SU-DHL-6 (cell line): Measurements from ENCODE around the gene TSPAN4.

Source experiments
- H2AFZ ChIP-seq: fragments of 200-600 bp; sonication (generic); 2 replicates; pipeline ENCODE4 v1.6.1; 2014; ENCODE audit warnings: low read depth, mild to moderate bottlenecking, moderate library complexity, mixed read lengths, antibody characterized with exemption, low read length; ENCODE audit not compliant: severe bottlenecking
- H3F3A ChIP-seq: fragments of 200-600 bp; shearing (Covaris generic); 2 replicates; pipeline ENCODE4 v1.6.0; 2016; ENCODE audit warnings: antibody characterized with exemption, mild to moderate bottlenecking; ENCODE audit not compliant: insufficient read depth
- H3K27ac ChIP-seq: fragments of 200-600 bp; sonication (generic); 2 replicates; pipeline ENCODE4 v1.5.1; 2016; ENCODE audit warnings: low read depth, mild to moderate bottlenecking, low read length, moderate library complexity, mixed read lengths
- H3K27me3 ChIP-seq: fragments of 200-600 bp; sonication (generic), shearing (Covaris generic); 2 replicates; pipeline ENCODE4 v1.6.0; 2014; ENCODE audit warnings: mild to moderate bottlenecking, low read length
- H3K36me3 ChIP-seq: fragments of 200-600 bp; sonication (generic); 2 replicates; pipeline ENCODE4 v1.6.1; 2014; ENCODE audit warnings: mild to moderate bottlenecking, low read length, mixed read lengths
- H3K4me2 ChIP-seq: fragments of 300-600, 200-600 bp; shearing (Covaris generic), sonication (generic); 2 replicates; pipeline ENCODE4 v1.6.0; 2014; ENCODE audit warnings: low read length, low read depth, mild to moderate bottlenecking; ENCODE audit not compliant: poor library complexity, severe bottlenecking
- H3K4me3 ChIP-seq: fragments of 200-600 bp; sonication (generic); 2 replicates; pipeline ENCODE4 v1.5.1; 2014; ENCODE audit warnings: antibody characterized with exemption, low read length, mild to moderate bottlenecking, mixed read lengths; ENCODE audit not compliant: insufficient read depth, poor library complexity, severe bottlenecking
- H3K79me2 ChIP-seq: fragments of 200-600 bp; sonication (generic); 2 replicates; pipeline ENCODE4 v1.6.1; 2014; ENCODE audit warnings: mild to moderate bottlenecking, low read length, moderate library complexity; ENCODE audit not compliant: insufficient read depth
- H3K9ac ChIP-seq: fragments of 200-600 bp; sonication (generic); 2 replicates; pipeline ENCODE4 v1.7.0; 2014; ENCODE audit warnings: mild to moderate bottlenecking, low read length
- H3K9me2 ChIP-seq: fragments of 200-600 bp; sonication (generic); replicated peaks from 2 replicates; pipeline ENCODE4 v1.6.1; 2014; ENCODE audit warnings: low read length; ENCODE audit not compliant: insufficient read depth
- H3K9me3 ChIP-seq: fragments of 200-600 bp; sonication (generic); 2 replicates; pipeline ENCODE4 v1.6.1; 2014; ENCODE audit warnings: low read length, mixed read lengths; ENCODE audit not compliant: insufficient read depth
- H4K20me1 ChIP-seq: fragments of 200-600 bp; sonication (generic); 2 replicates; pipeline ENCODE4 v1.6.1; 2014; ENCODE audit warnings: low read depth, mild to moderate bottlenecking, antibody characterized with exemption, low read length, moderate library complexity, mixed read lengths
- CTCF ChIP-seq: fragments of 200-600 bp; sonication (generic); IDR thresholded peaks from one replicate; pipeline ENCODE4 v1.5.1; 2017; ENCODE audit warnings: antibody characterized with exemption, mild to moderate bottlenecking, low read length, moderate library complexity; ENCODE audit not compliant: insufficient read depth, poor library complexity, severe bottlenecking
- EZH2phosphoT487 ChIP-seq: fragments of 200-600 bp; sonication (generic), shearing (Covaris generic); conservative IDR thresholded peaks from 2 replicates; pipeline ENCODE4 v1.6.1; 2018; ENCODE audit warnings: mild to moderate bottlenecking, antibody characterized with exemption, low read length, moderate library complexity, mixed read lengths

Gene TSPAN4

GRCh38 chr11:839280-839623 lies 3.4 kb upstream of the TSPAN4 start:
- Histone ChIP-seq H3K4me3 (no peak overlapping the region), H3F3A (no peaks in the 10 kb centered on the region), H3K9me2 (no peaks in the 10 kb centered on the region), H3K9ac (no peak overlapping the region), H4K20me1 (peaks cover 6% of the 10 kb centered on the region; the same call in 1 of the 2 replicates), H3K4me2 (no peak overlapping the region), H3K9me3 (no peaks in the 10 kb centered on the region), H3K79me2 (peaks cover 19% of the 10 kb centered on the region), H3K27me3 (no peaks in the 10 kb centered on the region), H2AFZ (no peak overlapping the region), H3K27ac (no peak overlapping the region), H3K36me3 (no peaks in the 10 kb centered on the region)
- TF ChIP-seq CTCF (no peak), EZH2phosphoT487 (no peak)

- Histone ChIP-seq H3K27ac (no peak overlapping the region), H3K9me3 (no peaks in the 10 kb centered on the region), H3K79me2 (peaks cover 19% of the 10 kb centered on the region), H3F3A (no peaks in the 10 kb centered on the region), H3K27me3 (no peaks in the 10 kb centered on the region), H2AFZ (no peak overlapping the region), H3K9ac (peak overlapping the region; percentile 79; the same call in 1 of the 2 replicates), H4K20me1 (peaks cover 6% of the 10 kb centered on the region; the same call in 1 of the 2 replicates), H3K9me2 (no peaks in the 10 kb centered on the region), H3K4me3 (no peak overlapping the region), H3K4me2 (no peak overlapping the region), H3K36me3 (no peaks in the 10 kb centered on the region)
- TF ChIP-seq CTCF, result no peak
- no peak for TF ChIP-seq EZH2phosphoT487
These were observed 2.6 kb upstream of the TSPAN4 start for GRCh38 chr11:839875-840617.

- peak overlapping the region; percentile 88 for H3K4me3 ChIP-seq
- no peaks in the 10 kb centered on the region for H3K36me3 ChIP-seq
- H3F3A ChIP-seq, result no peaks in the 10 kb centered on the region
- peaks cover 6% of the 10 kb centered on the region; the same call in 1 of the 2 replicates for H4K20me1 ChIP-seq
- H3K9ac ChIP-seq, result peak overlapping the region; percentile 79
- H3K27me3 ChIP-seq, result no peaks in the 10 kb centered on the region
- peaks cover 19% of the 10 kb centered on the region for H3K79me2 ChIP-seq
- no peak for TF ChIP-seq CTCF
- H3K9me3 ChIP-seq, result no peaks in the 10 kb centered on the region
- peak overlapping the region; percentile 99 for H2AFZ ChIP-seq
- H3K9me2 ChIP-seq, result no peaks in the 10 kb centered on the region
- peak overlapping the region; percentile 69 for H3K27ac ChIP-seq
- peak overlapping the region; percentile 70 for H3K4me2 ChIP-seq
These were observed 677 bp upstream of the TSPAN4 start for GRCh38 chr11:841981-842369.
